Parathyroid adenoma (tissue), 2 donors: ENCODE results near the gene DENND5B.

Experiments used
- H2AFZ ChIP-seq: fragments of 300-600 bp; sonication (generic); one replicate; pipeline ENCODE4 v1.7.0; 2017; ENCODE audit warnings: antibody characterized with exemption, mild to moderate bottlenecking
- H3K27ac ChIP-seq: fragments of 300-600 bp; sonication (generic); one replicate; pipeline ENCODE4 v1.7.0; 2017
- H3K27me3 ChIP-seq: fragments of 300-600 bp; sonication (generic); one replicate; pipeline ENCODE4 v1.7.0; 2017; ENCODE audit warnings: low read length; ENCODE audit not compliant: control insufficient read depth, insufficient read depth
- H3K36me3 ChIP-seq: fragments of 300-600 bp; sonication (generic); one replicate; pipeline ENCODE4 v1.7.0; 2017; ENCODE audit warnings: low read length; ENCODE audit not compliant: control insufficient read depth, insufficient read depth
- H3K4me1 ChIP-seq: fragments of 300-600 bp; sonication (generic); one replicate; pipeline ENCODE4 v1.7.0; 2017; ENCODE audit warnings: control low read depth
- H3K4me2 ChIP-seq: fragments of 300-600 bp; sonication (generic); one replicate; pipeline ENCODE4 v1.7.0; 2017; ENCODE audit warnings: low read length
- H3K4me3 ChIP-seq: fragments of 300-600 bp; sonication (generic); one replicate; pipeline ENCODE4 v1.7.0; 2017; ENCODE audit warnings: low read depth, low read length
- H3K79me2 ChIP-seq: fragments of 300-600 bp; sonication (generic); one replicate; pipeline ENCODE4 v1.7.0; 2017; ENCODE audit warnings: control low read depth
- H3K9ac ChIP-seq: fragments of 300-600 bp; sonication (generic); one replicate; pipeline ENCODE4 v1.7.0; 2017; ENCODE audit warnings: mild to moderate bottlenecking
- H3K9me3 ChIP-seq: fragments of 300-600 bp; sonication (generic); one replicate; pipeline ENCODE4 v1.7.0; 2017; ENCODE audit warnings: low read length; ENCODE audit not compliant: control insufficient read depth
- CTCF ChIP-seq: fragments of 300-600 bp; sonication (generic); IDR thresholded peaks from one replicate; pipeline ENCODE4 v1.7.0; 2017; ENCODE audit warnings: antibody characterized with exemption, mild to moderate bottlenecking
- donor health status: primary hyperparathyroidism.

DENND5B gene

GRCh38 chr12:31465002-31465401 is 125.9 kb downstream of the DENND5B start:
- H3K4me3 ChIP-seq: no peak overlapping the region
- H2AFZ ChIP-seq: no peak overlapping the region
- H3K9ac ChIP-seq: no peak overlapping the region
- H3K36me3 ChIP-seq: no peaks in the 10 kb centered on the region
- H3K27ac ChIP-seq: no peak overlapping the region
- peaks cover 4% of the 10 kb centered on the region for H3K79me2 ChIP-seq
- H3K4me2 ChIP-seq: no peak overlapping the region
- no peaks in the 10 kb centered on the region for H3K4me1 ChIP-seq
- H3K9me3 ChIP-seq: no peaks in the 10 kb centered on the region
- no peak for TF ChIP-seq CTCF
- no peaks in the 10 kb centered on the region for H3K27me3 ChIP-seq

GRCh38 chr12:31460024-31460423 is 130.9 kb downstream of the DENND5B start:
- H3K9ac ChIP-seq: no peak overlapping the region
- H3K27me3 ChIP-seq: no peaks in the 10 kb centered on the region
- H3K79me2 ChIP-seq: peaks cover 1% of the 10 kb centered on the region
- H2AFZ ChIP-seq: no peak overlapping the region
- TF ChIP-seq CTCF: no peak
- H3K27ac ChIP-seq: no peak overlapping the region
- no peak overlapping the region for H3K4me2 ChIP-seq
- H3K4me1 ChIP-seq: no peaks in the 10 kb centered on the region
- no peak overlapping the region for H3K4me3 ChIP-seq
- no peaks in the 10 kb centered on the region for H3K36me3 ChIP-seq
- no peaks in the 10 kb centered on the region for H3K9me3 ChIP-seq

GRCh38 chr12:31456562-31456961 is 134.4 kb downstream of the DENND5B start:
- no peaks in the 10 kb centered on the region for H3K9me3 ChIP-seq
- H3K79me2 ChIP-seq: no peaks in the 10 kb centered on the region
- H3K36me3 ChIP-seq: no peaks in the 10 kb centered on the region
- H3K9ac ChIP-seq: no peak overlapping the region
- H2AFZ ChIP-seq: no peak overlapping the region
- no peak overlapping the region for H3K4me3 ChIP-seq
- no peaks in the 10 kb centered on the region for H3K27me3 ChIP-seq
- H3K27ac ChIP-seq: no peak overlapping the region
- TF ChIP-seq CTCF: no peak
- no peak overlapping the region for H3K4me2 ChIP-seq
- no peaks in the 10 kb centered on the region for H3K4me1 ChIP-seq

- no peak for TF ChIP-seq CTCF
Observed at GRCh38 chr12:31444736-31445135, 146.2 kb downstream of the DENND5B start.

GRCh38 chr12:31440586-31440985 is 150.3 kb downstream of the DENND5B start:
- H3K4me1 ChIP-seq: no peaks in the 10 kb centered on the region
- no peaks in the 10 kb centered on the region for H3K79me2 ChIP-seq
- no peaks in the 10 kb centered on the region for H3K36me3 ChIP-seq
- H3K27ac ChIP-seq: no peak overlapping the region
- H3K9me3 ChIP-seq: no peaks in the 10 kb centered on the region
- no peak overlapping the region for H2AFZ ChIP-seq
- H3K4me2 ChIP-seq: no peak overlapping the region
- no peak for TF ChIP-seq CTCF
- H3K9ac ChIP-seq: no peak overlapping the region
- no peaks in the 10 kb centered on the region for H3K27me3 ChIP-seq
- H3K4me3 ChIP-seq: no peak overlapping the region

More at GRCh38 chr12:31444736-31445135, 146.2 kb downstream of the DENND5B start:
- no peak overlapping the region for H3K4me3 ChIP-seq
- H2AFZ ChIP-seq: no peak overlapping the region
- no peaks in the 10 kb centered on the region for H3K27me3 ChIP-seq
- H3K9me3 ChIP-seq: no peaks in the 10 kb centered on the region
- H3K36me3 ChIP-seq: no peaks in the 10 kb centered on the region
- H3K4me1 ChIP-seq: no peaks in the 10 kb centered on the region
- no peak overlapping the region for H3K4me2 ChIP-seq
- H3K79me2 ChIP-seq: no peaks in the 10 kb centered on the region
- H3K9ac ChIP-seq: no peak overlapping the region
- H3K27ac ChIP-seq: no peak overlapping the region
